Measurements from ENCODE around the gene KIN. TPM values are rescaled to one million over a fixed set of nuclear protein-coding genes. Genes with fewer than 3 reads are reported as not detected.

The KIN gene
- total RNA-seq, 1 experiment from 2014 or later = 23.4 TPM

DNA sequence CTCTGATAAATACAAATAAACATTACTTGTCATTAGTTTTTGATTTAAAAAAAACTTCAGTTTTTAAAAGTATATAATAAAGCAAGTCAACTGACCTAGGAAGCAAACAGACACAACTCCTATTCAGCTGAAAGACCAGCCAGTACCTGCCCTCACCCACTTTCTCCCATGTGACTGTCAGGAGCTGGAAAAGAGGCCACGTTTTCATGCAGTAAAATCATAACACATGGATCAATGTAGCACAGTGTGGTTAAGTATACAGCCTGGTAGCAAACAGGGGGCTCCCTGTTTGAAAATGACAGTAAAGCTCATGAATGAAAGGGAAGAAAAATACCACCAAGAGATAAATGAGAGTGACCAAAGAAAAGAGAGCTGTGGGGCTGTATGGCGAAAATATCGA is 21.6 kb downstream of the KIN start:
- Histone ChIP-seq H2BK120ac (ENCODE audit: low read depth, low read length, poor library complexity, severe bottlenecking) (no peak overlapping the region), H3K79me1 (ENCODE audit: insufficient read depth, low read depth, low read length, poor library complexity, severe bottlenecking) (no peaks in the 10 kb centered on the region), H4K8ac (replicated peaks; ENCODE audit: insufficient read length, low read depth, low read length) (no peak overlapping the region), H2AK5ac (ENCODE audit: insufficient read length, low read length) (no peak overlapping the region), H4K91ac (ENCODE audit: insufficient read length, low read depth, low read length) (no peak overlapping the region), H3K79me2 (ENCODE audit: insufficient read depth, low read length) (no peaks in the 10 kb centered on the region), H3T11ph (ENCODE audit: low read length) (no peak overlapping the region), H3K9ac (ENCODE audit: extremely low read depth, insufficient read length, low read length) (no peak overlapping the region), H3K27me3 (ENCODE audit: insufficient read depth, low read length) (no peaks in the 10 kb centered on the region), H3K4me1 (ENCODE audit: insufficient read depth, low read length) (no peaks in the 10 kb centered on the region), H3K9me3 (ENCODE audit: control insufficient read depth, low read depth, low read length) (no peaks in the 10 kb centered on the region), H3K23ac (ENCODE audit: insufficient read length, low read depth, low read length) (no peak overlapping the region), H3K18ac (ENCODE audit: insufficient read length, low read depth, low read length) (no peak overlapping the region), H4K5ac (ENCODE audit: insufficient read length, low read depth, low read length) (no peak overlapping the region), H3K56ac (ENCODE audit: insufficient read length, low read depth, low read length) (no peak overlapping the region), H3K4me2 (ENCODE audit: insufficient read depth, insufficient read length, low read length) (no peak overlapping the region), H2AFZ (ENCODE audit: low read length) (no peak overlapping the region), H3K4ac (ENCODE audit: low read depth, low read length) (no peak overlapping the region), H2BK15ac (ENCODE audit: low read depth, low read length) (no peak overlapping the region), H2BK20ac (ENCODE audit: low read depth, low read length, poor library complexity, severe bottlenecking) (no peak overlapping the region), H3K27ac (ENCODE audit: insufficient read length, low read depth, low read length) (no peak overlapping the region), H4K20me1 (ENCODE audit: control insufficient read depth, insufficient read depth, insufficient read length) (no peaks in the 10 kb centered on the region), H2BK12ac (ENCODE audit: insufficient read length, low read depth, low read length) (no peak overlapping the region), H3K23me2 (ENCODE audit: insufficient read length, low read depth, low read length, poor library complexity, severe bottlenecking) (no peaks in the 10 kb centered on the region), H2BK5ac (ENCODE audit: insufficient read length, low read length) (no peak overlapping the region), H3K14ac (ENCODE audit: insufficient read depth, low read length) (no peak overlapping the region)
- no peak for DNase-seq
- no peaks in the 10 kb centered on the region for H3K9me3 Mint-ChIP-seq
- TF ChIP-seq, protein P1, sequence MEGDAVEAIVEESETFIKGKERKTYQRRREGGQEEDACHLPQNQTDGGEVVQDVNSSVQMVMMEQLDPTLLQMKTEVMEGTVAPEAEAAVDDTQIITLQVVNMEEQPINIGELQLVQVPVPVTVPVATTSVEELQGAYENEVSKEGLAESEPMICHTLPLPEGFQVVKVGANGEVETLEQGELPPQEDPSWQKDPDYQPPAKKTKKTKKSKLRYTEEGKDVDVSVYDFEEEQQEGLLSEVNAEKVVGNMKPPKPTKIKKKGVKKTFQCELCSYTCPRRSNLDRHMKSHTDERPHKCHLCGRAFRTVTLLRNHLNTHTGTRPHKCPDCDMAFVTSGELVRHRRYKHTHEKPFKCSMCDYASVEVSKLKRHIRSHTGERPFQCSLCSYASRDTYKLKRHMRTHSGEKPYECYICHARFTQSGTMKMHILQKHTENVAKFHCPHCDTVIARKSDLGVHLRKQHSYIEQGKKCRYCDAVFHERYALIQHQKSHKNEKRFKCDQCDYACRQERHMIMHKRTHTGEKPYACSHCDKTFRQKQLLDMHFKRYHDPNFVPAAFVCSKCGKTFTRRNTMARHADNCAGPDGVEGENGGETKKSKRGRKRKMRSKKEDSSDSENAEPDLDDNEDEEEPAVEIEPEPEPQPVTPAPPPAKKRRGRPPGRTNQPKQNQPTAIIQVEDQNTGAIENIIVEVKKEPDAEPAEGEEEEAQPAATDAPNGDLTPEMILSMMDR (conservative IDR thresholded peaks at IDR 0.05) = no peak
- H3K4me1 Mint-ChIP-seq = no peaks in the 10 kb centered on the region
- peak overlapping the region in 1 of 3 experiments; percentile 7; a peak in 1 of 7 replicates for H3K27ac Mint-ChIP-seq
- no CpG with 5 or more reads among the region's 3 CpGs for WGBS (ENCODE audit: extremely low coverage, insufficient read length, low lambda C conversion rate)
- peaks cover 32 to 78% (median 72%) of the 10 kb centered on the region in 3 experiments; a peak in 6 of 7 replicates for H3K36me3 Mint-ChIP-seq (ENCODE audit: insufficient read depth in 1 of 3, low read depth in 3 of 3)
- H3K27me3 Mint-ChIP-seq (ENCODE audit: low read depth) = no peaks in the 10 kb centered on the region
- no peak overlapping the region for H3K4me3 Mint-ChIP-seq
